Vein endothelial cell (primary cell): ENCODE data around the gene UBE3A. TPM values are rescaled to one million over a fixed set of nuclear protein-coding genes. Genes with fewer than 3 reads are reported as not detected.

Experiments used
- total RNA-seq: library from RNA; depleted of rRNA; stranded (reverse); fragments of >200 nt; gene quantifications from 2 replicates; pipeline ENCODE4 v1.2.3, GENCODE V29; 2012

UBE3A gene
- 69.9 and 79.9 TPM in 2 replicates for total RNA-seq

DNA sequence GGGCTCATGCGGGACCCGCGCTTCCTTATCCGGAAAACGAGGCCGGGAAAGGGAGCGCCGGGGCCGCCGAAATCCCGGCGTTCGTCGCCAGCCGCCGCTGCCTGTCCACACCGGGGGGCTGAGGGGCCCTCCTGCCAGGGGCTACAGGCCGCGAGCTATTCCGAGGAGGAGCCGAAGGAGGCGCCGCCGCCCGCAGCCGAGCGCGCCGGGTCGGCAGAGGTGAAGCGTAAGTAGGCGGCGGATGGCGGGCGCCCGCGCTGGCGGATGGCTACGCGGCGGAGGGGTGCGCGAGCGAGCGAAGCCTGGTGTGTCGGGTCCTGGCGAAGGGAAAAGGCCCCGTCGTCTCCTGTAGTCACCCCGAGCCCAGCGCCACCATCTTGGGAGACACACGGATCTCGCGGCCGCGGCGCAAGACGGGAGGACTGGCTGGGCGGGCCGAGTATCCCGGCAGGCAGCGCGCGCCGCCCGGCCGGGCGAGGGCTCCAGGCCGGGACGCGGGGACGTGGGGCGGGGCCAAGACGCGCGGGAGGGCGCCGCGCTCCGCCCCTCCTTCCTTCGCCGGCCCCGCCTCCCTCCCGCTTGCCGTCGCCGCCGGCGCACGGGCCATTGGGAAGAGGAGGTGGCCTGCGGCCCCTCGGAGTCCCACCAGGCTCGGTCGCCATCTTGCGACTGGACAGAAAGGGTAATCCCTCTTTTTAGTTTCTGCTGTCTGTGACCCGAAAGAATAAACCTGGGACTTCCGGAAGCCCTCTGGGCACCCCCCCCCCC lies at the start of gene UBE3A:
UBE3A (minus strand) TSS at position 424 of the 768 bp plus-strand sequence. CDS start 29,917 bp downstream, outside the sequence.

